Urothelium cell line (cell line): ENCODE measurements around the gene DAP3.
"Not testable (repeated sequence)": the region's sequence is repeated elsewhere in the genome, so short reads cannot be mapped to it uniquely, and the experiment has no call there.

ENCODE experiments used
- DNase-seq: peaks from one replicate; pipeline ENCODE4 v3.0.0; 2011; ENCODE audit warnings: low spot score, mixed read lengths
- FAIRE-seq: peaks from 2 replicates; lab custom pipeline; 2011; peaks lifted over from hg19 to GRCh38; lab: Jason Lieb, UNC

Gene DAP3

GRCh38 chr1:155767399-155767989 is 78.6 kb downstream of the DAP3 start:
- not testable (repeated sequence) for FAIRE-seq, DNase-seq

- FAIRE-seq (no peak), DNase-seq (no peak)
These were observed 80.4 kb downstream of the DAP3 start for GRCh38 chr1:155769257-155769656.

- FAIRE-seq (no peak), DNase-seq (no peak)
These were observed 84.3 kb downstream of the DAP3 start for GRCh38 chr1:155773221-155773620.

- DNase-seq: no peak
- no peak for FAIRE-seq
These were observed 87.5 kb downstream of the DAP3 start for GRCh38 chr1:155776414-155776813.

GRCh38 chr1:155777582-155777981 is 88.7 kb downstream of the DAP3 start:
- no peak for FAIRE-seq
- no peak for DNase-seq
